ENCODE data around the gene LAX1.

GRCh38 chr1:203777596-203777995 is 12.6 kb downstream of the LAX1 start:
- TF ChIP-seq CTCF (IDR thresholded peaks at IDR 0.05), result no peak
- no peak for TF ChIP-seq POLR2A (IDR thresholded peaks at IDR 0.05)

Data from adrenal gland (tissue), 5 donors.